SU-DHL-6 (cell line): ENCODE results near the gene RGS7.

Source experiments
- H2AFZ ChIP-seq: fragments of 200-600 bp; sonication (generic); 2 replicates; pipeline ENCODE4 v1.6.1; 2014; ENCODE audit warnings: low read depth, mild to moderate bottlenecking, moderate library complexity, mixed read lengths, antibody characterized with exemption, low read length; ENCODE audit not compliant: severe bottlenecking
- H3F3A ChIP-seq: fragments of 200-600 bp; shearing (Covaris generic); 2 replicates; pipeline ENCODE4 v1.6.0; 2016; ENCODE audit warnings: antibody characterized with exemption, mild to moderate bottlenecking; ENCODE audit not compliant: insufficient read depth
- H3K27ac ChIP-seq: fragments of 200-600 bp; sonication (generic); 2 replicates; pipeline ENCODE4 v1.5.1; 2016; ENCODE audit warnings: low read depth, mild to moderate bottlenecking, low read length, moderate library complexity, mixed read lengths
- H3K27me3 ChIP-seq: fragments of 200-600 bp; sonication (generic), shearing (Covaris generic); 2 replicates; pipeline ENCODE4 v1.6.0; 2014; ENCODE audit warnings: mild to moderate bottlenecking, low read length
- H3K36me3 ChIP-seq: fragments of 200-600 bp; sonication (generic); 2 replicates; pipeline ENCODE4 v1.6.1; 2014; ENCODE audit warnings: mild to moderate bottlenecking, low read length, mixed read lengths
- H3K4me2 ChIP-seq: fragments of 300-600, 200-600 bp; shearing (Covaris generic), sonication (generic); 2 replicates; pipeline ENCODE4 v1.6.0; 2014; ENCODE audit warnings: low read length, low read depth, mild to moderate bottlenecking; ENCODE audit not compliant: poor library complexity, severe bottlenecking
- H3K4me3 ChIP-seq: fragments of 200-600 bp; sonication (generic); 2 replicates; pipeline ENCODE4 v1.5.1; 2014; ENCODE audit warnings: antibody characterized with exemption, low read length, mild to moderate bottlenecking, mixed read lengths; ENCODE audit not compliant: insufficient read depth, poor library complexity, severe bottlenecking
- H3K79me2 ChIP-seq: fragments of 200-600 bp; sonication (generic); 2 replicates; pipeline ENCODE4 v1.6.1; 2014; ENCODE audit warnings: mild to moderate bottlenecking, low read length, moderate library complexity; ENCODE audit not compliant: insufficient read depth
- H3K9ac ChIP-seq: fragments of 200-600 bp; sonication (generic); 2 replicates; pipeline ENCODE4 v1.7.0; 2014; ENCODE audit warnings: mild to moderate bottlenecking, low read length
- H3K9me2 ChIP-seq: fragments of 200-600 bp; sonication (generic); replicated peaks from 2 replicates; pipeline ENCODE4 v1.6.1; 2014; ENCODE audit warnings: low read length; ENCODE audit not compliant: insufficient read depth
- H3K9me3 ChIP-seq: fragments of 200-600 bp; sonication (generic); 2 replicates; pipeline ENCODE4 v1.6.1; 2014; ENCODE audit warnings: low read length, mixed read lengths; ENCODE audit not compliant: insufficient read depth
- H4K20me1 ChIP-seq: fragments of 200-600 bp; sonication (generic); 2 replicates; pipeline ENCODE4 v1.6.1; 2014; ENCODE audit warnings: low read depth, mild to moderate bottlenecking, antibody characterized with exemption, low read length, moderate library complexity, mixed read lengths
- CTCF ChIP-seq: fragments of 200-600 bp; sonication (generic); IDR thresholded peaks from one replicate; pipeline ENCODE4 v1.5.1; 2017; ENCODE audit warnings: antibody characterized with exemption, mild to moderate bottlenecking, low read length, moderate library complexity; ENCODE audit not compliant: insufficient read depth, poor library complexity, severe bottlenecking
- EZH2phosphoT487 ChIP-seq: fragments of 200-600 bp; sonication (generic), shearing (Covaris generic); conservative IDR thresholded peaks from 2 replicates; pipeline ENCODE4 v1.6.1; 2018; ENCODE audit warnings: mild to moderate bottlenecking, antibody characterized with exemption, low read length, moderate library complexity, mixed read lengths

RGS7 gene

DNA sequence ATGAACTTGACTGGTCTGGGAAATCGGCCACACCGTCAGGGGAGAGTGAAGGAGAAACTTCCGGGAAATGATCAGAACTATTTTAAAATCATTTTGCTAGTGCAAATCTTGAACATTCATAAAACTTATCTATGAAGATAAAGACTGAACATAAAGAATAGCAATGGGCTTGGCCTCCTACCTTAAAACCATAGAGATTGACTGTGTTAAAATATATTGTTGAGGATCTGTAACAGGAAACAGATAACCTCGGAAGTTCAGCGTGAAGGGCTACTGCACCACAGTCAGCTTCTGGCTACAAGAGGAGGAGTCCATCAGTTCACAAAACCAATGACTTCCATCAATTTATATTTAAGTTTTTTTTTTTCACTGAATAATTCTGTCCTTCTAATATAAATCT, 127.3 kb downstream of the RGS7 start:
- H3F3A ChIP-seq, result no peaks in the 10 kb centered on the region
- no peak overlapping the region for H2AFZ ChIP-seq
- H3K4me2 ChIP-seq, result no peak overlapping the region
- no peaks in the 10 kb centered on the region for H3K36me3 ChIP-seq
- H3K9me3 ChIP-seq, result no peaks in the 10 kb centered on the region
- TF ChIP-seq CTCF, result no peak
- no peak for TF ChIP-seq EZH2phosphoT487
- no peaks in the 10 kb centered on the region for H3K27me3 ChIP-seq
- H3K4me3 ChIP-seq, result no peak overlapping the region
- no peak overlapping the region for H3K27ac ChIP-seq
- no peaks in the 10 kb centered on the region for H3K79me2 ChIP-seq
- no peak overlapping the region for H3K9ac ChIP-seq
- no peaks in the 10 kb centered on the region for H4K20me1 ChIP-seq
- H3K9me2 ChIP-seq, result no peaks in the 10 kb centered on the region

GRCh38 chr1:241229216-241229615, 127.8 kb downstream of the RGS7 start:
- Histone ChIP-seq H3K9me2 (no peaks in the 10 kb centered on the region), H3K79me2 (no peaks in the 10 kb centered on the region), H3K9me3 (no peaks in the 10 kb centered on the region), H3K9ac (no peak overlapping the region), H2AFZ (no peak overlapping the region), H3K4me3 (no peak overlapping the region), H3K27me3 (no peaks in the 10 kb centered on the region), H3K36me3 (no peaks in the 10 kb centered on the region), H3K4me2 (no peak overlapping the region), H4K20me1 (no peaks in the 10 kb centered on the region), H3F3A (no peaks in the 10 kb centered on the region), H3K27ac (no peak overlapping the region)
- no peak for TF ChIP-seq CTCF
- no peak for TF ChIP-seq EZH2phosphoT487

DNA sequence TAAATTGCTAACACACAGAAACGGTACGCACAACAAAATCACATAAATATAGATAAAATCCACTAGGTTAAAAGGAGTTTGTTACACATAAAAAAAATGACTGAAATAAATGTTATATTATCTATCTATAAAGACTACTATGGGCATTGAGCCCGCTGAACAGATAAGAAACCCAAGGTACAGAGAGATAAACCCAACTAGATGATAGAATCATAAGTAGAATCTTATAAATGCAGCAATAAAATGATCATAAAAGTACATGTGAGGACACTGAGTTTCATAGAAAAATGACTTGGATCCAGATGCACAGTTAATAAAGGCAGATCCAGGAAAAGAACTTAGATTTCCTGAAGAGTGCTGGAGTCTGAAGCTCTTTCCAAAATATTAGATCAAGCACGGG, 128.7 kb downstream of the RGS7 start:
- Histone ChIP-seq H3K79me2 (no peaks in the 10 kb centered on the region), H3K9ac (no peak overlapping the region), H3K9me3 (no peaks in the 10 kb centered on the region), H3F3A (no peaks in the 10 kb centered on the region), H3K36me3 (no peaks in the 10 kb centered on the region), H4K20me1 (no peaks in the 10 kb centered on the region), H3K27ac (no peak overlapping the region), H3K27me3 (no peaks in the 10 kb centered on the region), H2AFZ (no peak overlapping the region), H3K4me2 (no peak overlapping the region), H3K9me2 (no peaks in the 10 kb centered on the region), H3K4me3 (no peak overlapping the region)
- TF ChIP-seq EZH2phosphoT487, result no peak
- TF ChIP-seq CTCF, result no peak

DNA sequence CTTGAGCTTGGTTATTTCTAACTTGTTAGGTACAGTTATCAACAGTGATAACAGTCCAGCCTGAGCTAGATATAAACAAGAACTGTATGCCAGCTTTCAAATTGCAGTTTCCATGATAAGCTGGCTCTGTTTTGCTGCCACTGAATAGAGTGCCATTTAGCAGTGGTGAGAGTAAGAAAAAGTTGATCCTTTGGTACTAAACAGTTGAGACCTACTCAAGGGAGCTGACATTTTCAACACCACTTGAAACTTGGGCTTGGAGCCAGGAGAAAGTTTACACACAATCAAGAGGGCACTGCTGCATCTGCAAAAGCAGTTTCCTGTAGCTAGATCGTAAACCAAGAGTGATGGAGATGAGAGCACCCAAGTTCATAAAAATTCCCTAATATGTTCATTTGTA, 131.3 kb downstream of the RGS7 start:
- no peaks in the 10 kb centered on the region for H3K9me2 ChIP-seq
- H3K9ac ChIP-seq, result no peak overlapping the region
- H3K4me3 ChIP-seq, result no peak overlapping the region

More for the DNA sequence above, 131.3 kb downstream of the RGS7 start:
- H2AFZ ChIP-seq, result no peak overlapping the region
- TF ChIP-seq CTCF, result no peak
- no peaks in the 10 kb centered on the region for H3K79me2 ChIP-seq
- no peak overlapping the region for H3K4me2 ChIP-seq
- no peak overlapping the region for H3K27ac ChIP-seq
- no peaks in the 10 kb centered on the region for H3K36me3 ChIP-seq
- no peaks in the 10 kb centered on the region for H4K20me1 ChIP-seq
- H3F3A ChIP-seq, result no peaks in the 10 kb centered on the region
- H3K27me3 ChIP-seq, result no peaks in the 10 kb centered on the region
- H3K9me3 ChIP-seq, result no peaks in the 10 kb centered on the region
